Ishikawa (cell line): ENCODE results near the gene RHBDF2.

Experiments
- CEBPB ChIP-seq: IDR thresholded peaks from 2 replicates; pipeline ENCODE4 v1.6.1; 2012
- CREB1 ChIP-seq: IDR thresholded peaks from 2 replicates; pipeline ENCODE4 v1.6.1; 2012; ENCODE audit warnings: low read depth
- EGR1 ChIP-seq: IDR thresholded peaks from 2 replicates; pipeline ENCODE4 v1.6.1; 2012
- EP300 ChIP-seq: IDR thresholded peaks from 2 replicates; pipeline ENCODE4 v1.6.1; 2012; ENCODE audit warnings: borderline replicate concordance
- FOXM1 ChIP-seq: IDR thresholded peaks from 2 replicates; pipeline ENCODE4 v1.6.1; 2012; ENCODE audit warnings: low read depth, borderline replicate concordance
- NFIC ChIP-seq: IDR thresholded peaks from 2 replicates; pipeline ENCODE4 v1.6.1; 2012
- RAD21 ChIP-seq: IDR thresholded peaks from 2 replicates; pipeline ENCODE4 v1.6.1; 2012; ENCODE audit warnings: low read depth
- TAF1 ChIP-seq: IDR thresholded peaks from 2 replicates; pipeline ENCODE4 v1.6.1; 2012; ENCODE audit warnings: low read depth, mild to moderate bottlenecking
- TCF12 ChIP-seq: IDR thresholded peaks from 2 replicates; pipeline ENCODE4 v1.6.1; 2012; ENCODE audit warnings: low read depth
- TEAD4 ChIP-seq: IDR thresholded peaks from 2 replicates; pipeline ENCODE4 v1.6.1; 2012
- YY1 ChIP-seq: IDR thresholded peaks from 2 replicates; pipeline ENCODE4 v1.6.1; 2012; ENCODE audit warnings: low read depth
- ZBTB7A ChIP-seq: IDR thresholded peaks from 2 replicates; pipeline ENCODE4 v1.6.1; 2012; ENCODE audit warnings: low read depth
- TF ChIP-seq, protein P1 (sequence below): IDR thresholded peaks from 2 replicates; pipeline ENCODE4 v1.6.1; 2012; ENCODE audit warnings: low read depth, mild to moderate bottlenecking
- TF ChIP-seq, protein P2 (sequence below): IDR thresholded peaks from 2 replicates; pipeline ENCODE4 v1.6.1; 2012
- TF ChIP-seq, protein P3 (sequence below): IDR thresholded peaks from 2 replicates; pipeline ENCODE4 v1.6.1; 2012

The RHBDF2 gene

DNA sequence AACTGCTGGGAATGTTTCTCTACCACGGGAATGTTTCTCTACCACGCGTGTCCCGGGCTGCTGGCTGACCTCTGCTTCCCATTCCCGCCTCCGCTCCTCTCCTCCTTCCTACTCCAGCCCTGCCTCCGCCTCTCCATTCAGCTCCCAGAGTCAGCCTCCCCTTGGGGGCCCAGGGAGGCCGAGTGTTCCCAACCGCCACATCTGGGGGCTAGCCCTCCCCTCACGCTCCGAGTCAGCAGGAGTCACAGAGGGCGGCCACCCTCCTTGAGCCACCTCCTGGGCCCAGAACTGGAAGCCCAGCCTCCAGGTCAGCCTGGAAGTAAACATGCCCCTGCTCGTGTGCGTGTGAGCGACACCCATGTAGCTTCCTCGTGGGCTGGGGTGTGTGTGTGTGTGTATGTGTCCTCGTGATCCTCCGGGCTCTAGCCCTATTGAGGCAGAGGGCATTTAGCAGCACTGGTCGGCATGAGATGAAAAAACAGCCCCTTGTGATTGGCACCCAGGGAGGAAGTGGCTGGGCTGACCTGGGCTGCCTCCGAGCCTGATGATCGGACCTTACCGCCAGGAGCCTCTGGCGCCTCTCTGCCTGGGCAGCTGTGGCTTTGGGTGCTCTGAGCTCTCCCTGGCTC is 29.0 kb upstream of the RHBDF2 start:
- TF ChIP-seq, protein P1, sequence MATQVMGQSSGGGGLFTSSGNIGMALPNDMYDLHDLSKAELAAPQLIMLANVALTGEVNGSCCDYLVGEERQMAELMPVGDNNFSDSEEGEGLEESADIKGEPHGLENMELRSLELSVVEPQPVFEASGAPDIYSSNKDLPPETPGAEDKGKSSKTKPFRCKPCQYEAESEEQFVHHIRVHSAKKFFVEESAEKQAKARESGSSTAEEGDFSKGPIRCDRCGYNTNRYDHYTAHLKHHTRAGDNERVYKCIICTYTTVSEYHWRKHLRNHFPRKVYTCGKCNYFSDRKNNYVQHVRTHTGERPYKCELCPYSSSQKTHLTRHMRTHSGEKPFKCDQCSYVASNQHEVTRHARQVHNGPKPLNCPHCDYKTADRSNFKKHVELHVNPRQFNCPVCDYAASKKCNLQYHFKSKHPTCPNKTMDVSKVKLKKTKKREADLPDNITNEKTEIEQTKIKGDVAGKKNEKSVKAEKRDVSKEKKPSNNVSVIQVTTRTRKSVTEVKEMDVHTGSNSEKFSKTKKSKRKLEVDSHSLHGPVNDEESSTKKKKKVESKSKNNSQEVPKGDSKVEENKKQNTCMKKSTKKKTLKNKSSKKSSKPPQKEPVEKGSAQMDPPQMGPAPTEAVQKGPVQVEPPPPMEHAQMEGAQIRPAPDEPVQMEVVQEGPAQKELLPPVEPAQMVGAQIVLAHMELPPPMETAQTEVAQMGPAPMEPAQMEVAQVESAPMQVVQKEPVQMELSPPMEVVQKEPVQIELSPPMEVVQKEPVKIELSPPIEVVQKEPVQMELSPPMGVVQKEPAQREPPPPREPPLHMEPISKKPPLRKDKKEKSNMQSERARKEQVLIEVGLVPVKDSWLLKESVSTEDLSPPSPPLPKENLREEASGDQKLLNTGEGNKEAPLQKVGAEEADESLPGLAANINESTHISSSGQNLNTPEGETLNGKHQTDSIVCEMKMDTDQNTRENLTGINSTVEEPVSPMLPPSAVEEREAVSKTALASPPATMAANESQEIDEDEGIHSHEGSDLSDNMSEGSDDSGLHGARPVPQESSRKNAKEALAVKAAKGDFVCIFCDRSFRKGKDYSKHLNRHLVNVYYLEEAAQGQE = no peak

DNA sequence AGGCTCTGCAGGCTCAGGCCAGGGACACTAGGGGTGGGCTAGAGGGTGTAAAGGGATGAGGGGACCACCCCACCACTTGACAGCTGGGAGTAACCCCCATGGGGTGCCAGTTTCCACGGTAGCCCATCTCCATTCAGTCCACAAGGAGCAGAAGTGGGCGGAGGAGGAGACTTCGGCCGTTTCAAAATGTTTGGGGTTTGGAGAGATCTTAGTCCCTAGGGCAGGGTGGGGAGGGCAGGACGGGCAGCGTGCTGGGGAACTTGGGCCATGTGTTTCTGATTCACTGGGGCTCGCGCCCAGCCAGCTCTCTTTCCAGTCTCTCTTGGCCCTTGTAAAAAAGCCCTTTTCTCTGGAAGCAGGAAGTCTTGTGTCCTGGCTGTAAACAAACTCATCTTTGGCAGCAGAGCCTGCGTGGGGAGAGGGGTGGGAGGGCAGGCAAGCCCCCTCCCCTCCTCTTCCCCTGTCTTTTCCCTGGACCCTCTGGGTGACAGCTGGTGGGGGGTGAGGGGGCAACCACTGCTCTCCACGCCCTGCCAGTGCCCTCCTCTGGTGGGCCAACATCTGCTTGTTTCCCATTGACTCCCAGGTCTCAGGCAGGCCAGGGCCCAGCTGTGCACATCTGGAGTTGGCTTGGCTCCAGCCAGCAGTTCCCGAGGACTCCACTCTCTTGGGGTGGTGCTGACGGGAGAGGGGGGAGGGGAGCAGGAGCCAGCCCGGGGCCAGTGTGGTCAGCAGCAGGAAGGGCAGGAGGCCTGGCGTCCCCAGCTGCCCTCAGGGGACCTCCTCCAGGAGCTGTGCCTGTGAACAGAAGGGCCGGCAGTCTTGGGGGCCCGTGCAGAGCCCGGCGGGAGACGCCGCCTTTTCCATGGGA is 28.2 kb upstream of the RHBDF2 start:
- TF ChIP-seq EP300 (no peak), NFIC (peak; percentile 37; the same call in 1 of the 2 replicates), TAF1 (no peak), TCF12 (no peak), ZBTB7A (no peak), FOXM1 (no peak)
- TF ChIP-seq, protein P1 = no peak

DNA sequence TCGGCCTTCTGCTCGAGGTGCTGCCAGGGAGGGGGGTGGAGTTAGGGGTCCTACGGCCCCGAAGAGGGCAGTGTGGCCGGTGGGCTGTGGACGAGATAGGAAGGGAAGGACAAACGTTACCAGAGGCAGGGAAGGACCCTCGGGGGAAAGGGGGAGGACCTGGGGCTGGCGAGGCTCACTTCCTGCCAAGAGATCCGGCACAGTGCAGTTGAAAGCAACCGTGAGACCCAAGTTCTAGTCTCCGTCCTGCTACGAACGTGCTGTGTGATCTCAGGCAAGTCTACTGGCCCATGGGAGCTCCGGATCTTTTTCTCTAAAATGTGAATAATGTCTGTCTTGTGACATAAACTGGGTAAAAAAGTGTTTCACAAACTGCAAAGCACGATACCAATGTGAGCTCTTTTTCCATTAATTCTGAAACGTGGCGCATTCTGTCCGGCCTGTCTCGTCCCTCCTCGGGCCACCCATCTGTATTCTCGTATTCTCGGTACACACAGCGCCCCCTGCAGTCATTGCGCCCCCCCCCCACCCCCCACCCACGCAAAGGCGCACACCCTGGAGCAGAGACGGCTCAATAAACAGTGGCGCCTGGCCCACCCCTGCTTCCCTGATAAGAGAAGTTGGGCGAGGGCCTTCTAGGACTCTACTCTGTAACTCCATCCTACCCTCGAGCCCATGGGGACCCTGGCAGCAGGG is 27.5 kb upstream of the RHBDF2 start:
- TF ChIP-seq TAF1 (no peak), TCF12 (no peak), ZBTB7A (no peak), CREB1 (no peak), EP300 (no peak), NFIC (no peak), RAD21 (no peak), FOXM1 (no peak), TEAD4 (no peak), CEBPB (no peak)
- TF ChIP-seq, protein P1 = no peak

DNA sequence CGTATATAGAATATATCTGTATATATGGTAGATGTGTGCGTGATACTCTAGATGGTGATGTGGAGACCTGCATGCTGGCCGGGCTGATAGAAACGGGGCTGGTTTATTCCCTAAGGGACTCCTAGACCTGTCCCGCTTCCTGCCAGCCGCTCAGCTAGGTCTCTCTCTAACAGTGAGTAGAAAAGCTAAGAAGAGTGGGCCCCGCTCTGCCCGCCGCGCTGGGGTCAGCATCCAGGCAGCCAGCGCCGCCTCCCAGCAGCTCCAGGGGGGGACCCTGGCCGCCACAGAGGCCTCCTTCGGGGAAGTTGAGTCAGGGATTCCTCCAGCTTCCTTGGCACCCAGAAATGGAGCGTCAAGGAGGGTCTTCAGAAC is 26.9 kb upstream of the RHBDF2 start:
- TF ChIP-seq RAD21 (no peak), CREB1 (no peak), TCF12 (no peak), YY1 (no peak), NFIC (no peak), TEAD4 (no peak), TAF1 (no peak), ZBTB7A (no peak), FOXM1 (no peak), EGR1 (no peak), CEBPB (no peak), EP300 (no peak)
- TF ChIP-seq, protein P2, sequence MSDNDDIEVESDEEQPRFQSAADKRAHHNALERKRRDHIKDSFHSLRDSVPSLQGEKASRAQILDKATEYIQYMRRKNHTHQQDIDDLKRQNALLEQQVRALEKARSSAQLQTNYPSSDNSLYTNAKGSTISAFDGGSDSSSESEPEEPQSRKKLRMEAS = no peak
- TF ChIP-seq, protein P1 = no peak
- TF ChIP-seq, protein P3, sequence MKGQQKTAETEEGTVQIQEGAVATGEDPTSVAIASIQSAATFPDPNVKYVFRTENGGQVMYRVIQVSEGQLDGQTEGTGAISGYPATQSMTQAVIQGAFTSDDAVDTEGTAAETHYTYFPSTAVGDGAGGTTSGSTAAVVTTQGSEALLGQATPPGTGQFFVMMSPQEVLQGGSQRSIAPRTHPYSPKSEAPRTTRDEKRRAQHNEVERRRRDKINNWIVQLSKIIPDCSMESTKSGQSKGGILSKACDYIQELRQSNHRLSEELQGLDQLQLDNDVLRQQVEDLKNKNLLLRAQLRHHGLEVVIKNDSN = no peak
